Ishikawa (cell line): ENCODE results near the gene MYO7B.

Source experiments
- CEBPB ChIP-seq: IDR thresholded peaks from 2 replicates; pipeline ENCODE4 v1.6.1; 2012
- CREB1 ChIP-seq: IDR thresholded peaks from 2 replicates; pipeline ENCODE4 v1.6.1; 2012; ENCODE audit warnings: low read depth
- NFIC ChIP-seq: IDR thresholded peaks from 2 replicates; pipeline ENCODE4 v1.6.1; 2012
- RAD21 ChIP-seq: IDR thresholded peaks from 2 replicates; pipeline ENCODE4 v1.6.1; 2012; ENCODE audit warnings: low read depth
- REST ChIP-seq: IDR thresholded peaks from 2 replicates; pipeline ENCODE4 v1.6.1; 2012; ENCODE audit warnings: low read depth, mild to moderate bottlenecking
- TAF1 ChIP-seq: IDR thresholded peaks from 2 replicates; pipeline ENCODE4 v1.6.1; 2012; ENCODE audit warnings: low read depth, mild to moderate bottlenecking
- TEAD4 ChIP-seq: IDR thresholded peaks from 2 replicates; pipeline ENCODE4 v1.6.1; 2012
- USF1 ChIP-seq: IDR thresholded peaks from 2 replicates; pipeline ENCODE4 v1.6.1; 2012
- YY1 ChIP-seq: IDR thresholded peaks from 2 replicates; pipeline ENCODE4 v1.6.1; 2012; ENCODE audit warnings: low read depth
- ZBTB7A ChIP-seq: IDR thresholded peaks from 2 replicates; pipeline ENCODE4 v1.6.1; 2012; ENCODE audit warnings: low read depth
- TF ChIP-seq, protein P1 (sequence below): IDR thresholded peaks from 2 replicates; pipeline ENCODE4 v1.6.1; 2012

- TF ChIP-seq RAD21: no peak
- TF ChIP-seq NFIC: no peak
- no peak for TF ChIP-seq TAF1
- no peak for TF ChIP-seq YY1
- no peak; the same call in 1 of the 2 replicates for TF ChIP-seq ZBTB7A
- TF ChIP-seq CEBPB: no peak
- TF ChIP-seq, protein P1, sequence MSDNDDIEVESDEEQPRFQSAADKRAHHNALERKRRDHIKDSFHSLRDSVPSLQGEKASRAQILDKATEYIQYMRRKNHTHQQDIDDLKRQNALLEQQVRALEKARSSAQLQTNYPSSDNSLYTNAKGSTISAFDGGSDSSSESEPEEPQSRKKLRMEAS: no peak
- TF ChIP-seq USF1: no peak
- TF ChIP-seq TEAD4: no peak
- TF ChIP-seq REST: no peak
- no peak for TF ChIP-seq CREB1
These were observed 101.8 kb downstream of the MYO7B start for GRCh38 chr2:127637236-127637630.
